K562 (cell line): ENCODE measurements around the gene PARP9. TPM values are rescaled to one million over a fixed set of nuclear protein-coding genes. Genes with fewer than 3 reads are reported as not detected.

Source experiments
- BMI1 ChIP-seq: fragments of 150-350 bp; IDR thresholded peaks from 2 replicates; pipeline ENCODE4 v1.6.1; 2014; ENCODE audit warnings: low read length
- BRCA1 ChIP-seq, 2 experiments: fragments of 450-650 bp in 1 of 2; sonication (generic) in 1 of 2; formaldehyde crosslinking in 1 of 2; IDR thresholded peaks; 2 replicates each; pipeline versions ENCODE4 v1.5.0 to v1.6.1; 2017 to 2020; ENCODE audit warnings: mild to moderate bottlenecking in 1 of 2, missing genetic modification reagents in 1 of 2
- CBFA2T3 ChIP-seq: fragments of 450-650 bp; IDR thresholded peaks from 2 replicates; pipeline ENCODE4 v1.6.1; 2017
- CBX8 ChIP-seq: fragments of 200-600 bp; sonication (generic); IDR thresholded peaks from 2 replicates; pipeline ENCODE4 v1.6.1; 2012; ENCODE audit warnings: borderline replicate concordance, mixed run types, low read depth, mild to moderate bottlenecking, moderate library complexity, mixed read lengths, low read length, control low read depth, inconsistent platforms; ENCODE audit not compliant: poor library complexity, severe bottlenecking; ENCODE audit errors: extremely low read depth
- CHD1 ChIP-seq: fragments of 200-600 bp; sonication (generic); IDR thresholded peaks from one replicate; pipeline ENCODE4 v1.6.1; 2012; ENCODE audit warnings: mild to moderate bottlenecking, moderate library complexity, low read length, inconsistent platforms
- EHMT2 ChIP-seq: fragments of 450-650 bp; IDR thresholded peaks from 2 replicates; pipeline ENCODE4 v1.6.1; 2018; ENCODE audit warnings: antibody characterized with exemption
- FOSL1 ChIP-seq: fragments of 200-800 bp; sonication (Bioruptor generic); conservative IDR thresholded peaks from 2 replicates; pipeline ENCODE4 v1.6.1; 2016; ENCODE audit warnings: missing genetic modification characterization, missing compliant biosample characterization
- FUS ChIP-seq: fragments of 200-400 bp; formaldehyde crosslinking; optimal IDR thresholded peaks from 2 replicates; pipeline ENCODE3; 2017; ENCODE audit warnings: low read depth, low read length
- L3MBTL2 ChIP-seq: fragments of 450-650 bp; IDR thresholded peaks from 2 replicates; pipeline ENCODE4 v1.6.1; 2016; ENCODE audit warnings: mild to moderate bottlenecking, moderate library complexity
- MED1 ChIP-seq: sonication (generic); formaldehyde crosslinking; IDR thresholded peaks from 2 replicates; pipeline ENCODE4 v1.8.1; 2023; ENCODE audit warnings: missing genetic modification reagents, borderline replicate concordance
- MYC ChIP-seq, 2 experiments: fragments of 250-450 bp in 1 of 2; sonication (Bioruptor Pico) in 1 of 2; IDR thresholded peaks; 2 replicates each; pipeline versions ENCODE4 v1.5.1 to v1.6.1; 2012 to 2021; ENCODE audit warnings: low read depth in 2 of 2, borderline replicate concordance in 1 of 2, improper control_type of control experiment in 1 of 2, low read length in 1 of 2, mild to moderate bottlenecking in 1 of 2, moderate library complexity in 1 of 2
- NCOA1 ChIP-seq: fragments of 450-650 bp; IDR thresholded peaks from 2 replicates; pipeline ENCODE4 v1.6.1; 2016; ENCODE audit warnings: low read depth
- NCOA2 ChIP-seq, 2 experiments: fragments of 450-650 bp; IDR thresholded peaks; 2 replicates each; pipeline ENCODE4 v1.6.1; 2018; ENCODE audit warnings: mild to moderate bottlenecking in 2 of 2, moderate library complexity in 1 of 2; ENCODE audit not compliant: partially characterized antibody in 2 of 2
- NR2C2 ChIP-seq, 2 experiments: fragments of 200-800 bp in 1 of 2; sonication (Bioruptor generic) in 1 of 2; sonication (generic) in 1 of 2; formaldehyde crosslinking in 1 of 2; IDR thresholded peaks; 2 replicates each; pipeline versions ENCODE4 v1.6.1 to v1.8.0; 2016 to 2022; ENCODE audit warnings: mild to moderate bottlenecking in 1 of 2, missing compliant biosample characterization in 1 of 2, missing genetic modification characterization in 1 of 2, missing genetic modification reagents in 1 of 2
- RAD21 ChIP-seq, 2 experiments: fragments of 250-450 bp in 1 of 2; fragments of 450-650 bp in 1 of 2; sonication (Bioruptor Pico) in 1 of 2; formaldehyde crosslinking in 1 of 2; IDR thresholded peaks in 1 of 2; conservative IDR thresholded peaks in 1 of 2; 2 replicates each; pipeline versions ENCODE4 v1.4.0 to v1.8.0; 2020 to 2022; ENCODE audit warnings: mild to moderate bottlenecking in 2 of 2, moderate library complexity in 1 of 2
- RBM25 ChIP-seq: fragments of 200-400 bp; formaldehyde crosslinking; IDR thresholded peaks from 2 replicates; pipeline ENCODE4 v1.6.1; 2018; ENCODE audit warnings: low read length, low read depth, moderate library complexity; ENCODE audit not compliant: severe bottlenecking
- SLC30A9 ChIP-seq: fragments of 250-450 bp; sonication (Bioruptor Pico); IDR thresholded peaks from 2 replicates; pipeline ENCODE4 v1.8.0; 2022; ENCODE audit warnings: mild to moderate bottlenecking, moderate library complexity
- SPI1 ChIP-seq: IDR thresholded peaks from 2 replicates; pipeline ENCODE4 v1.6.1; 2011; ENCODE audit warnings: low read depth, low read length, control low read depth, borderline replicate concordance
- SREBF1 ChIP-seq: fragments of 150-350 bp; IDR thresholded peaks from 2 replicates; pipeline ENCODE4 v1.6.1; 2014; ENCODE audit warnings: antibody characterized with exemption, low read depth, low read length, borderline replicate concordance
- TCF3 ChIP-seq: sonication (generic); formaldehyde crosslinking; IDR thresholded peaks from 2 replicates; pipeline ENCODE4 v1.4.0; 2020; ENCODE audit warnings: mild to moderate bottlenecking, missing genetic modification reagents
- YY1 ChIP-seq, 3 experiments: IDR thresholded peaks; 2 replicates each; pipeline ENCODE4 v1.6.1; 2011; ENCODE audit warnings: low read length in 2 of 3, mild to moderate bottlenecking in 2 of 3, moderate library complexity in 2 of 3, borderline replicate concordance in 1 of 3, control low read depth in 1 of 3, low read depth in 1 of 3; ENCODE audit not compliant: insufficient read depth in 3 of 3, insufficient replicate concordance in 2 of 3, control insufficient read depth in 1 of 3, insufficient read length in 1 of 3; ENCODE audit errors: extremely low read depth in 1 of 3
- ZBTB17 ChIP-seq: fragments of 450-650 bp; formaldehyde crosslinking; IDR thresholded peaks from 2 replicates; pipeline ENCODE4 v1.4.0; 2020; ENCODE audit warnings: mild to moderate bottlenecking
- ZSCAN32 ChIP-seq: fragments of 450-650 bp; formaldehyde crosslinking; IDR thresholded peaks from 2 replicates; pipeline ENCODE4 v1.4.0; 2020; ENCODE audit warnings: mild to moderate bottlenecking, moderate library complexity
- polyA plus RNA-seq, 8 experiments: library from polyadenylated mRNA; depleted of rRNA in 4 of 8; stranded (reverse) in 5 of 8; unstranded in 3 of 8; fragments of >200 nt; fragmentation: Nextera tagmentation in 2 of 8; fragmentation: Illumina TruSeq in 1 of 8; extraction: Ambion mirVana in 2 of 8; extraction: Trizol in 1 of 8; gene quantifications; 2 replicates each; pipeline versions ENCODE4 v1.2.1 to v1.2.3, GENCODE V29; 2011 to 2014; ENCODE audit warnings: inconsistent platforms in 1 of 8, missing spikeins in 1 of 8
- total RNA-seq, 7 experiments: library from RNA; depleted of rRNA in 6 of 7; stranded (reverse); fragments of >200 nt in 6 of 7; fragmentation: Illumina TruSeq in 2 of 7; extraction: Trizol in 2 of 7; gene quantifications; 2 replicates each; pipeline versions ENCODE4 v1.2.1 to v1.2.3, GENCODE V29; 2011 to 2021; ENCODE audit warnings: low replicate concordance in 1 of 7
- TF ChIP-seq, protein P1 (sequence below), 3 experiments: fragments of 200-800 bp in 1 of 3; fragments of 250-450 bp in 1 of 3; fragments of 450-650 bp in 1 of 3; sonication (Bioruptor Pico) in 1 of 3; sonication (Bioruptor generic) in 1 of 3; formaldehyde crosslinking in 1 of 3; IDR thresholded peaks; 2 replicates each; pipeline versions ENCODE4 v1.6.1 to v1.8.0; 2016 to 2022; ENCODE audit warnings: mild to moderate bottlenecking in 2 of 3, missing genetic modification characterization in 2 of 3, missing compliant biosample characterization in 1 of 3, moderate library complexity in 1 of 3

Gene PARP9
- total and polyA plus RNA-seq, 9 of the 15 experiments (the other 6 are each of a cell fraction or from before 2014, with no cell fraction given), result 2.1 to 4.8 (median 3.4) TPM

- TF ChIP-seq RAD21 (CRISPR knock-in tag; conservative IDR thresholded peaks at IDR 0.05 in 1 of 2, IDR thresholded peaks at IDR 0.05 in 1 of 2) (peak in 1 of 2 experiments; percentile 44; a peak in 2 of 4 replicates), YY1 (IDR thresholded peaks at IDR 0.05; ENCODE audit: borderline replicate concordance in 1 of 3, control insufficient read depth in 1 of 3, extremely low read depth in 1 of 3, insufficient read depth in 3 of 3, insufficient read length in 1 of 3, insufficient replicate concordance in 2 of 3, low read depth in 1 of 3, low read length in 2 of 3) (peak in 2 of 3 experiments; percentile 17 to 74), FUS (no peak), ZSCAN32 (no peak), BMI1 (no peak), EHMT2 (0 out of 2 replicates have a peak, but pooled peaks have one; percentile 11), L3MBTL2 (no peak), SPI1 (no peak), SLC30A9 (CRISPR knock-in tag) (no peak), BRCA1 (IDR thresholded peaks at IDR 0.05) (no peak), BRCA1 (CRISPR knock-in tag; IDR thresholded peaks at IDR 0.05) (no peak), ZBTB17 (no peak), CHD1 (no peak), CBFA2T3 (0 out of 2 replicates have a peak, but pooled peaks have one; percentile 15), MED1 (CRISPR knock-in tag) (no peak), RBM25 (no peak), NCOA1 (no peak), NR2C2 (CRISPR knock-in tag; IDR thresholded peaks at IDR 0.05) (no peak), NR2C2 (tag; IDR thresholded peaks at IDR 0.05) (0 out of 2 replicates have a peak, but pooled peaks have one; percentile 4), TCF3 (no peak), NCOA2 (IDR thresholded peaks at IDR 0.05; ENCODE audit: partially characterized antibody in 2 of 2) (no peak), SREBF1 (no peak), CBX8 (no peak), FOSL1 (no peak), MYC (IDR thresholded peaks at IDR 0.05; ENCODE audit: low read depth, low read length) (no peak), MYC (CRISPR knock-in tag; IDR thresholded peaks at IDR 0.05; ENCODE audit: borderline replicate concordance, low read depth) (no peak)
- TF ChIP-seq, protein P1, sequence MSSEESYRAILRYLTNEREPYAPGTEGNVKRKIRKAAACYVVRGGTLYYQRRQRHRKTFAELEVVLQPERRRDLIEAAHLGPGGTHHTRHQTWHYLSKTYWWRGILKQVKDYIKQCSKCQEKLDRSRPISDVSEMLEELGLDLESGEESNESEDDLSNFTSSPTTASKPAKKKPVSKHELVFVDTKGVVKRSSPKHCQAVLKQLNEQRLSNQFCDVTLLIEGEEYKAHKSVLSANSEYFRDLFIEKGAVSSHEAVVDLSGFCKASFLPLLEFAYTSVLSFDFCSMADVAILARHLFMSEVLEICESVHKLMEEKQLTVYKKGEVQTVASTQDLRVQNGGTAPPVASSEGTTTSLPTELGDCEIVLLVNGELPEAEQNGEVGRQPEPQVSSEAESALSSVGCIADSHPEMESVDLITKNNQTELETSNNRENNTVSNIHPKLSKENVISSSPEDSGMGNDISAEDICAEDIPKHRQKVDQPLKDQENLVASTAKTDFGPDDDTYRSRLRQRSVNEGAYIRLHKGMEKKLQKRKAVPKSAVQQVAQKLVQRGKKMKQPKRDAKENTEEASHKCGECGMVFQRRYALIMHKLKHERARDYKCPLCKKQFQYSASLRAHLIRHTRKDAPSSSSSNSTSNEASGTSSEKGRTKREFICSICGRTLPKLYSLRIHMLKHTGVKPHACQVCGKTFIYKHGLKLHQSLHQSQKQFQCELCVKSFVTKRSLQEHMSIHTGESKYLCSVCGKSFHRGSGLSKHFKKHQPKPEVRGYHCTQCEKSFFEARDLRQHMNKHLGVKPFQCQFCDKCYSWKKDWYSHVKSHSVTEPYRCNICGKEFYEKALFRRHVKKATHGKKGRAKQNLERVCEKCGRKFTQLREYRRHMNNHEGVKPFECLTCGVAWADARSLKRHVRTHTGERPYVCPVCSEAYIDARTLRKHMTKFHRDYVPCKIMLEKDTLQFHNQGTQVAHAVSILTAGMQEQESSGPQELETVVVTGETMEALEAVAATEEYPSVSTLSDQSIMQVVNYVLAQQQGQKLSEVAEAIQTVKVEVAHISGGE (CRISPR knock-in tag; IDR thresholded peaks at IDR 0.05), result peak in 1 of 3 experiments; percentile 33; a peak in 1 of 6 replicates
Measured at GRCh38 chr3:122516846-122517360, 47.2 kb downstream of the PARP9 start (continued).
